Right atrium auricular region (tissue), 2 donors: Measurements from ENCODE around the gene TAF3. TPM values are rescaled to one million over a fixed set of nuclear protein-coding genes. Genes with fewer than 3 reads are reported as not detected.

Source experiments
- DNase-seq: peaks from one replicate; pipeline ENCODE4 v3.0.0-alpha.2; 2019; ENCODE audit warnings: low spot score
- H3K27ac ChIP-seq, 2 donors: fragments of 200-600 bp; sonication (generic); 1 replicate in 1 of 2; 2 replicates in 1 of 2; pipeline ENCODE4 v1.5.1; 2016 to 2019
- H3K27me3 ChIP-seq, 2 donors: fragments of 200-600 bp; sonication (generic); one replicate each; pipeline versions ENCODE4 v1.5.1 to v1.6.0; 2017 to 2019
- H3K36me3 ChIP-seq: fragments of 200-600 bp; sonication (generic); one replicate; pipeline ENCODE4 v1.5.1; 2016
- H3K4me1 ChIP-seq, 2 donors: fragments of 200-600 bp; sonication (generic); one replicate each; pipeline versions ENCODE4 v1.5.1 to v1.6.0; 2017 to 2019
- H3K4me3 ChIP-seq, 2 donors: fragments of 200-600 bp; sonication (generic); 1 replicate in 1 of 2; 2 replicates in 1 of 2; pipeline ENCODE4 v1.5.1; 2017 to 2019; ENCODE audit warnings: mild to moderate bottlenecking in 1 of 2, moderate library complexity in 1 of 2
- H3K9me3 ChIP-seq, 2 donors: fragments of 200-600 bp; sonication (generic); one replicate each; pipeline ENCODE4 v1.5.1; 2019
- total RNA-seq, 2 donors: library from RNA; depleted of rRNA; stranded (reverse); fragments of >200 nt; gene quantifications; one replicate each; pipeline ENCODE4 v1.1.0, GENCODE V29; 2016
- TF ChIP-seq, protein P1 (sequence below), 2 donors: fragments of 200-600 bp; sonication (generic); IDR thresholded peaks; one replicate each; pipeline ENCODE4 v1.5.1; 2019; ENCODE audit warnings: antibody characterized with exemption in 2 of 2

Gene TAF3
- total RNA-seq, 2 donors from 2014 or later: 4.6 to 6.1 TPM

DNA sequence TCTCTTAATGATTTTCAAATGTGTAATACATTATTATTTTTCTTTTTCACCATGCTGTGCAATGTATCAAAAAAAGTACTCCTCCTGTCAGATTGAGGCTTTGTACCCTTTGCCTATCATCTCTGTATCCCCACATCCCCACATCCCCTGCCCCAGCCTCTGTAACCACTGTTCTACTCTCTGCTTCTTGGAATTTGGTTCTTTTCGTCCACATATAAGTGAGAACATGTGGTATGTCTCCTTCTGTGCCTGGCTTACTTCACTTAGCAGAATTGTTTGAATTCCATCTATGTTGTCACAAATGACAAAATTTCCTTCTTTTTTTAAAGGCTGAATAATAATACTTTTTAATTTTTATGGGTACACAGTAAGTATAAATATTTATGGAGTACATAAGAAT, 13.8 kb downstream of the TAF3 start:
- DNase-seq: no peak
- Histone ChIP-seq H3K27me3 (no peaks in the 10 kb centered on the region), H3K9me3 (no peaks in the 10 kb centered on the region), H3K27ac (no peak overlapping the region), H3K4me3 (no peak overlapping the region), H3K36me3 (no peaks in the 10 kb centered on the region), H3K4me1 (no peaks in the 10 kb centered on the region)
- TF ChIP-seq, protein P1, sequence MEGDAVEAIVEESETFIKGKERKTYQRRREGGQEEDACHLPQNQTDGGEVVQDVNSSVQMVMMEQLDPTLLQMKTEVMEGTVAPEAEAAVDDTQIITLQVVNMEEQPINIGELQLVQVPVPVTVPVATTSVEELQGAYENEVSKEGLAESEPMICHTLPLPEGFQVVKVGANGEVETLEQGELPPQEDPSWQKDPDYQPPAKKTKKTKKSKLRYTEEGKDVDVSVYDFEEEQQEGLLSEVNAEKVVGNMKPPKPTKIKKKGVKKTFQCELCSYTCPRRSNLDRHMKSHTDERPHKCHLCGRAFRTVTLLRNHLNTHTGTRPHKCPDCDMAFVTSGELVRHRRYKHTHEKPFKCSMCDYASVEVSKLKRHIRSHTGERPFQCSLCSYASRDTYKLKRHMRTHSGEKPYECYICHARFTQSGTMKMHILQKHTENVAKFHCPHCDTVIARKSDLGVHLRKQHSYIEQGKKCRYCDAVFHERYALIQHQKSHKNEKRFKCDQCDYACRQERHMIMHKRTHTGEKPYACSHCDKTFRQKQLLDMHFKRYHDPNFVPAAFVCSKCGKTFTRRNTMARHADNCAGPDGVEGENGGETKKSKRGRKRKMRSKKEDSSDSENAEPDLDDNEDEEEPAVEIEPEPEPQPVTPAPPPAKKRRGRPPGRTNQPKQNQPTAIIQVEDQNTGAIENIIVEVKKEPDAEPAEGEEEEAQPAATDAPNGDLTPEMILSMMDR (IDR thresholded peaks at IDR 0.05): no peak

DNA sequence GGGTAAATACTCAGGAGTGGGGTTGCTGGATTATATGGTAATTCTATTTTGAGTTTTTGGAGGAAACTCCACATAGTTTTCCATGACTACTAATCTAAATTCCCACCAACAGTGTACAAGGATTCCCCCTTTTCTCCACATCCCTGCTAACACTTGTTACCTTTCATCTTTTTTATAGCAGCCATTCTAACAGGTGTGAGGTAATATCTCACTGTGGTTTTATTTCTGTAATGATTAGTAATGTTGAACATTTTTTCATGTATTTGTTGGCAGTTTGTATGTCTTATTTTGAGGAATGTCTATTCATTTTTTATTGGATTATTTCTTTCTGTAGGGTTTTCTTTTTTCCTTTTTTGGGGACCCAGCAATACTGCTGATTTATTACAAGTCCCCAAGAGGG, 14.9 kb downstream of the TAF3 start:
- no peak for DNase-seq
- TF ChIP-seq, protein P1 (IDR thresholded peaks at IDR 0.05): no peak
- no peaks in the 10 kb centered on the region for H3K9me3 ChIP-seq
- H3K4me3 ChIP-seq: no peak overlapping the region
- no peaks in the 10 kb centered on the region for H3K4me1 ChIP-seq
- no peak overlapping the region for H3K27ac ChIP-seq
- H3K36me3 ChIP-seq: no peaks in the 10 kb centered on the region
- no peaks in the 10 kb centered on the region for H3K27me3 ChIP-seq

DNA sequence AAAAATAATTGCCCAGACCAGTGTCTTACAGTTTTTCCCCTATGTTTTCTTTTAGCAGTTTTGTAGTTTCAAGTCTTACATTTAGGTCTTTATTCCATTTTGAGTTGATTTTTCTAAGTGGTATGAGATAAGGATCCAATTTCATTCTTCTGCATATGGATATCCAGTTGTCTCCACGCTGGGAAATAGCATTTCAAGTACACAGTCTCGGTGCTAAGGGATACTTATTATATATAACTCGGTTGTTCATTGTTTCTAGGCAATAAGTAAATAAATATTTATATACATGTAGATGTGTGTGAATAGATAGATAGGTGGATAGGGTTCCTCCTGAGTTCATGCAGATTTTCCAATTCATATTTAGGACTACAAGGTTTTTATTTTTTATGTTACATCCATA, 16.0 kb downstream of the TAF3 start:
- Histone ChIP-seq H3K9me3 (no peaks in the 10 kb centered on the region), H3K27ac (no peak overlapping the region), H3K4me1 (no peaks in the 10 kb centered on the region), H3K36me3 (no peaks in the 10 kb centered on the region), H3K27me3 (no peaks in the 10 kb centered on the region), H3K4me3 (no peak overlapping the region)
- TF ChIP-seq, protein P1 (IDR thresholded peaks at IDR 0.05): no peak
- no peak for DNase-seq

DNA sequence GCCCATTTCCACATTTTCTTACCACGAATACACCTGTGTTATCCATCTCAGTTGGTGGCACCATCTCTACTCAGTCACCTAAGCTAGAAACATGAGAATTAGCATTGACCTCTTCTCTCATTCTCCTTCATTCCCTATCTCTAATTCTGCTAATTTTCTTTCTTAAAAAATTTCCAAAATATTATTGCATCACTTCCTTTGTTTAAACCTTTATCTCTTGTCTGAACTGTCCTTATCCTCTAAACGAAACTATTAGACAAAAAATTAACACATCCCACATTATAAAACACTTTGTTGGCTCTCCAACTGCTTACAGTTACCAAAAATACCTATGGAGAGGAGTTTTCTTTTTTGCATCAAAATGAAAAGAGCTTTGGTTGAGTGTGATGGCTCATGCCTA, 18.3 kb downstream of the TAF3 start:
- Histone ChIP-seq H3K9me3 (no peaks in the 10 kb centered on the region), H3K36me3 (no peaks in the 10 kb centered on the region), H3K4me3 (no peak overlapping the region), H3K27ac (no peak overlapping the region), H3K27me3 (no peaks in the 10 kb centered on the region), H3K4me1 (no peaks in the 10 kb centered on the region)
- TF ChIP-seq, protein P1 (IDR thresholded peaks at IDR 0.05): no peak
- no peak for DNase-seq

DNA sequence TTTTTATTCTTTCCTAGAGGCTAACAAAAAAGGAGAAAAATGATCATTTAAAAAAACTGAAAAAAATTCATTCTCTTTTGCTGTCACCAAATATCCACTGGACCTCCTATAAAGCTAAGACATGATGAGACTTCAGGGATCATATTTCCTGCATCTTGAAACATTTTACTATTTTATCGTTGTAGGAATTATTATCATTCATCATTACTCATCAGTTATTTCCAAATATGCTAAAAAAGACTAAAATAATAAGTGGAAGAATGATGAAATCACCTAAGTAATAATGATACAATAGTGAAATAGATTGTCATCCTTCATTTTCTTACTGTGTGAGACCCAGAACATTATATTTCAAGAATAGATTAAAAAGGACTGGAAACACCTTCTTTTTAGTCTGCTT, 28.3 kb downstream of the TAF3 start:
- Histone ChIP-seq H3K36me3 (no peaks in the 10 kb centered on the region), H3K27me3 (no peaks in the 10 kb centered on the region), H3K4me1 (no peaks in the 10 kb centered on the region), H3K27ac (no peak overlapping the region), H3K9me3 (no peaks in the 10 kb centered on the region), H3K4me3 (no peak overlapping the region)
- no peak for DNase-seq
- TF ChIP-seq, protein P1 (IDR thresholded peaks at IDR 0.05): no peak

DNA sequence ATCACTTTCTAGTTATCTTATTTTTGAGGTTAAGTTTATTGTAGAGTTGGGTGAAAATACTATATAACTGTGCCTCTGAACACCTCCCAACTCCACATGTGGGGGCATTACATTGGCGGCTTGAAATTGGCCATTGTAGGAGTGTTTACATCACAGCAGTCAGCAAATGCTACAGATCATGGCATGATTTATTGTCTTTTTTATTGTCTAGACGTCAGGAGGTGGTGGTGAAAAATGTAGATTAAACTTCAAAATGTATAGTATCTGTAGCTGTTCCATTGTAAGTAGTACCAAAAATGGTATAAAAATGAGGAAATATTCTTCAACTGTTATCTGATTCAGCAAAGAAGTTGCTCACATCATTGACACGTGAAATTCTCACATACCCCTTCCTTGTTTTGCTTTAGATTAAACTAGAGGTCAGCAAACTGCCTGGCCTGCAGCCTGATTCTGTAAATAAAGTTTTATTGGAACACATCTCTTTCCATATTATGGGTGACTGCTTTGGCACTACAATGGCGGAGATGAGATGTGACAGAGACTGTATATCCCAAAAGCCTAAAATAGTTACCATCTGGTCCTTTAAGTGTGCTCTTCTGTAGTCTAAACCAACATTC, 35.0 kb downstream of the TAF3 start:
- H3K4me1 ChIP-seq: peaks cover 0 to 11% of the 10 kb centered on the region in 2 donors
- no peaks in the 10 kb centered on the region for H3K36me3 ChIP-seq

More for the DNA sequence above, 35.0 kb downstream of the TAF3 start:
- TF ChIP-seq, protein P1 (IDR thresholded peaks at IDR 0.05): no peak
- no peaks in the 10 kb centered on the region for H3K27me3 ChIP-seq
- no peaks in the 10 kb centered on the region for H3K9me3 ChIP-seq
- no peak overlapping the region for H3K27ac ChIP-seq
- DNase-seq: no peak
- H3K4me3 ChIP-seq: no peak overlapping the region
